Stimulated activated CD4-positive, alpha-beta T cell treated with anti-CD3 and anti-CD28 coated beads, TNF-alpha, amount 100 ng/mL, for 4 hours (primary cell): Measurements from ENCODE around the gene BCDIN3D.
"Not testable (repeated sequence)": the region's sequence is repeated elsewhere in the genome, so short reads cannot be mapped to it uniquely, and the experiment has no call there.

Source experiments
- DNase-seq, 3 experiments: peaks; one replicate each; pipeline ENCODE4 v3.0.0-alpha.2; 2020; ENCODE audit warnings: low read depth in 3 of 3

The BCDIN3D gene

GRCh38 chr12:49876070-49876469 is 33.2 kb upstream of the BCDIN3D start:
- no peak for DNase-seq

GRCh38 chr12:49875115-49875720 is 32.3 kb upstream of the BCDIN3D start:
- DNase-seq, result no peak

GRCh38 chr12:49874142-49874897 is 31.4 kb upstream of the BCDIN3D start:
- DNase-seq, result no peak

- no peak for DNase-seq
Observed at GRCh38 chr12:49873361-49873934, 30.5 kb upstream of the BCDIN3D start.

- DNase-seq, result no peak
Observed at GRCh38 chr12:49872781-49873181, 29.9 kb upstream of the BCDIN3D start.

DNA sequence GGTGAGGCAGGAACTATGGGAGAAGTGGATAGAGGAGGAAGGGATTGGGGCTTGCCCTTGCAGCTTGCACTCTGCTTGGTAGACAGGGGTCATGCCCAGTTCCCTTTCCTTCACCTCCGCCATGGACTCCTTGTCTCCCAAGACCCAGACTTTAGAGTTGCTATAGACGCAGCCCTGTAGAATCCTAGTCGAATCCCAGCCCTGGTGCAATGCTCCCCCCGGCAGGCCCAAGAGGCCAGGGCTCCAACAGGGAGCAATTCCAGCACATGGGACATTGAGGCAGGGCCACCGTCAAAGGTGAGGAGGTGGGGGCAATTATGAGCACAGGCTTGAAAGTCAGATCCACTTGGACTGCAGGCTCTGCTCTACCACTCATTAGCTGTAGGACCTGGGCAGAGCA is 29.5 kb upstream of the BCDIN3D start:
- no peak for DNase-seq

GRCh38 chr12:49871811-49872251 is 28.9 kb upstream of the BCDIN3D start:
- DNase-seq, result not testable (repeated sequence)

- no peak for DNase-seq
Observed at GRCh38 chr12:49871263-49871561, 28.3 kb upstream of the BCDIN3D start.

GRCh38 chr12:49870501-49871262 is 27.8 kb upstream of the BCDIN3D start:
- DNase-seq, result no peak

GRCh38 chr12:49869816-49870500 is 27.1 kb upstream of the BCDIN3D start:
- no peak for DNase-seq

DNA sequence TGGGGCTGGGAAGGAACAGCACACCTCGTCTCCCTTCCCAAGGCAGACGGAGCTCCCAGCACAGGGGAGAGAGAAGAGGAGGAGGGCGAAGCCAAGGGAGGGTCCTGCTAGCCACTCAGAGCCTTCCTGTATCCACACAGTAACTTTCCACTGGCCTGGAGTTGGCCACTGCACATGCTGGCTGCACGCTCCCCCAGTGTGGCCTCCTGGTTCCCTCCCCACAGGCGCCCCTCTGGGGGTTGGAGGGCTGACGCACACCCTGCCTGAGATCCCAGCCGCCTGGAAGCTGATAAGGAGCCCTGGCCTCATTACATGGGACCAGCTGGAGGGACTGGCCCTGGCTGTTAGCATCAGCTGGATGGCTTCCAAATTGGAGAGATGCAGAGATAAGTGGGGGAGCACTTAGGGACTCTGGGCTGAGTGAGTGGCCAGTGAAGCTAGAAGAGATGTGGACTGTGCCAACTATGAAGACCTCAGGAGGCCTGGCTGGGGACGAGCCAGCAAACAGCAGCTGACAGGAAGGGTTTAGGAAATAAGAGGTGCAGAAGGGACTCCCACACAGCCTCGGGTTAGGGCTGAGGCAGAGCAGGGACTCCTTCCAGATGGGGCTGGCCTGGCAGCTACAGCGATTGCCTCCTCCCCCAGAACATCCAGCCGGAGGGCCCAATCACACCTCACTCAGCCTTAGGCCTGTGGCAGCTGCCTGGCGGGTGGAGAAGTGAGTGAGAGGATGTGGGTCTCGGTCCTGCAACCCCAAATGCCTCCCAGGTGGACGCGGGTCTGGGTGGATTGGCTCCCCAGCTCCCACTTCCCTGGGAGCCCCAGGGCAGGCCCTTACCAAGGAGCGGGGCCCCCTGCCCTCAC is 26.3 kb upstream of the BCDIN3D start:
- DNase-seq, result no peak

DNA sequence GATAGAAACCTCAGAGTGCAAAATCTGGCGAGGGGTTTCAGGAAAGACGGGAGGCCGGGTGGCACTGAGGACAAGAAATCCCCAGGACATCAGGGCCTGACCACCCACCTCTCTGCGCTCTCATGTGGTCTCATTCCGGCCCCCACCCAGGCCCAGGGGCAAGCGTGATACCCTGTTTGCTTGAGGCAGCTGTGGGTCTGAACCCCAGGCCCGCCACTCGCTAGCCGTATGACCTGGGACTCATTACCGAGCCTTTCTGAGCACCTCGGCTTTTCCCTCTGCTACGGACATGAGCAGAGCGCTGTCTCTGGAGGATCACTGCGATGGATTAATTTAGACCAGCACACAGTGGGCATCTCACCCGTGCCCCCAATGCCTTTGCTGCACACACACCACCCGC is 25.5 kb upstream of the BCDIN3D start:
- DNase-seq, result no peak

DNA sequence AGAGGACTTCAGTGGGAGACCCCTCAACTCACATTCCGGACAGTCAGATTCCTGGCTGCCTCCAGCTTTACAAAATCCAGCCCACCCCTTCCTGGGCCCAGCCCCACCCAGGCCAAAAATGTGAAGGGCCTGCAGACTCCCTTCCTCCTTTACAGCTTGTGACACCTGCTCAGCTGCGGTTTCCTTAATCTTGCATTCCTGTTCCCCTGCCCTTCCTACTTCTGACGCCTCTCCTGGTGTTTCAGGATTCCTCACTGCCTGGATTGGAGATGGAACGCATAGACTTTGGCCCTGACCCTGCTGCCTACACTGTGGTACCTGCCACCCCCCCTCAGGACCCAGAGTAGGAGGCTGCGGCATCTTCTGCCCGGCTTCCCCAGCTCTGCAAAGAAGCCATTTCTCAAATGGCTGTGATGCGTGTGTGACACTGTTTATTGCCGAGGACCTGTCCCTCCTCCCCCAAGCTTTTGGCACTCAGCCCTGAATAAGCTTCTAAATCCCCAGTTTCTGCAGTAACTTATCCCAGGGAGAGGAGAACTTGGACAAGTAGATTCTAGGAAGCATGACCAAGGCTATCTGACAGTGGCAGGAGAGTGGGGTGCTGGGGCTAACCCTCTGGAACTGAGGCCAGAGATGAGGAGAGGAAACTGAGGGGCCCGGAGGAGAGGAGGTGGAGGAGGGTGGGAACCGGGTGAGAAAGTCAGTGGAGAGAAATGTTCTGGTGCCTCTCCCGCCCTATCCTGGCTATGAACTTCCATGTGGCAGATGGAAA is 24.9 kb upstream of the BCDIN3D start:
- no peak for DNase-seq

GRCh38 chr12:49866859-49867569 is 24.1 kb upstream of the BCDIN3D start:
- DNase-seq, result peak; percentile 55 to 56 (median 56)

DNA sequence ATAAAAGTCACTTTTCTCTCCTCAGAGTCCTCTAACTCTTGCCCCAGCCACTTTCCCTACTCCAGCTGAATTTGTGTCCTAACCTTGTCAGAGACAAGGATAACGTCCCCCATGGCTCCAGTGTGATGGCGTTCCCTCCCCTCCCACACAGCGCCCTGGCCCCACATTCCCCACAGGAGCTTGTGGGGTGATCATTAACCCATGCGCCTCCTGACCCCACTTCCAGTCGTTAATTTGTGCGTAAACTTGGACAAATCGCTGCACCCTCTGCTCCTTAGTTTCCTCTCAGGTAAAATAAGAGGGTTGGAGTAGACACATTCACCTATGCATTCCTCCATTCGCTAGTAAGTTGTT is 22.9 kb upstream of the BCDIN3D start:
- no peak for DNase-seq

DNA sequence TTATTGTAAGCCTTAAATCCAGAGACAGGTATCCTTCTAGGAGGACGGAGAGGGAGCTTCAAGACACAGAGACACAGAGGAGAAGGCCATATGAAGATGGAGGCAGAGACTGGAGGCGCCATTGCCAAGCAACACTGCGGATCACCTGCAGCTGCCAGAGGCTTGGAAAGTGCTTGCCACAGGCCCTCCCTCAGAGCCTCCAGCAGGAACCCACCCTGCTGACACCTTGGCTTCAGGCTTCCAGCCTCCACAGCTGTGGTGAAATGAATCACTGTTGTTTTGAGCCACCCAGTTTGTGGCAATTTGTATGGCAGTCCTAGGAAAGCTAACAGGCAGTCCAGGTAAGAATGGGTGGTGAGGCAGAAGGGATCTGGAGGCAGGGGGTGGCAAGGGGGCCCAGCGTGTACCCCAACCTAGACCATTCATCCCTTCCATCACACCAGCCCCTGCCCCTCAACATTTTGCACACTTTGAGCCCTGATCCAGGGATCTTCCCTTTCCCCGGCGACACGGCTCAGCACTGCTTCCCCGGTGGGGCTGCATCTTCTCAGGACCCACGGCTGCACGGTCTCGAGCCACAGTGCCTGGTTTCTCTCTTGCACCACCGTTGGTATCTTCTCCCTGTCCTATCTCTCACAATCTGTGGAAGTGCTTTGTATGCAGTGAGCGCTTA is 22.3 kb upstream of the BCDIN3D start:
- no peak for DNase-seq

DNA sequence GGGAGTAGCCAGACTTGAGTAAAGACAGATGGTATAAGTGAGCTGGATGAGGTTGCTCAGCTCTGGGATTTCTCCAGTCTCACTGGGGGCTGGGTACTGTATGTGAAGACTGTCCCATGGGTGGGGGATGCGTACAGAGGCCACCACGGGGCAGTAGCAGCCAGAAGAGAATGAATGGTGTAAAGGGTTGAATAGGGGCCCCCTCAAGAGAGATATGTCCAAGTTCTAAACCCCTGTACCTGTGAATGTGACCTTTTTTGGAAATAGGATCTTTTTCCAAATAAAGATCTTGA is 21.8 kb upstream of the BCDIN3D start:
- no peak for DNase-seq

DNA sequence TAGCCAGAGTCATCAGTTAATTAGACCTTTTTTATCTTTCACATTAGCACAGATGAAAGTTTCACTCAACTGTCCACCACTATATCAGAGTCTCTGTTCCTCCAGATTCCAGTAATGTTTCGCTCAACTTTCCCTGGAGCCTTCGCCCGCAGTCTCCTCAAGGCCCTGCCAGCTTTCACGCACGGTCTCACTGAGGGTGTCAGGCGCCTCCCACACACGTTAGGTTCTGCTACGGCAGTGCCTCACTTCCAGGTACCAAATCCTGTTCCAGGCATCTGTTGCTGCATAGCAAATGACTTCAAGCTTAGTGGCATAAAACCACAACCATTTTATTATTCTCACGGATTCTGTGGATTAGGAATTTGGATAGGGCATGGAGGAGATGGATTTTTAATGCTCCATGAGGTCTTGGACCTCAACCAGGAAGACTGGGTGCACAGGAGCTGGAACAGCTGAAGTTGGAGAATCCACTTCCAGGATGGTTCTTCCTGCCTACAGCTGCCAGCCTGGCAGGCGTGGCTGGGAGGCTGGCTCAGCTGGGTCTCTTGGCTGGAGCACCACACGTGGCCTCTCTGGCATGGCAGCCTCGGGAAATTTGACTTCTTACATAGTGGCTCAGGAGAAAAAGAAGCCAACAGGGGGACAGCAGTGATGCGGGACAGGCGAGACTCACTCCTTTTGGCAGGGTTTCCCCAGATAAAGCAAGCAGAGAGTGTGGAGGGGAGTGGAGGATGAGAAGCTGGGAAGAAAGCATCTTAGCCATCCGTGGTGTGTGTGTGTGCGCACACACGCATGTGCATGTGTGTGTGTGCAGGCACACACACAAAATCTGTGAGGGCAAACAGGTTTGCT is 21.3 kb upstream of the BCDIN3D start:
- DNase-seq, result no peak
